ENCODE measurements around the gene ANKRD62.
"Not testable (repeated sequence)": the region's sequence is repeated elsewhere in the genome, so short reads cannot be mapped to it uniquely, and the experiment has no call there.

The ANKRD62 gene

GRCh38 chr18:12066910-12067511 is 26.6 kb upstream of the ANKRD62 start:
- DNase-seq = no peak

DNA sequence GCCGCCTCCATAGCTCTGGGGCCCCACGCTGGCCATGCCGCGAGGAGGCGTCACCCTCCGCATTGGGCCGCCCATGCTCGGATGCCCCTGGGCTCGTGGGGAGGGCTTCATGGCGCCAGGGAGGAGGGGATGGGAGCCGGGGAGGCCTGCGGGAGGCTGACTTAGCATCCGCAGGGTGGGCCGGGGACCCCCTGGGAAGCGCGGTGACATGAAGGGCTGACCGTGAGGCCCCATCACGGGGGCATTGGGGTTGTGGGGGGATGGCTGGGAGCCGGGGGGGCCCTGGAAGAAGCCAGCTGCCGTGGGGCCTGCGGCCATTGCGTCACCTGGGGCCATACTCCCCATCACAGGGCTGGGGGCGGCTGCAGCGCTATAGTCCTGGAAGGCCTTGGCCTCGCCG is 26.0 kb upstream of the ANKRD62 start:
- no peak for DNase-seq

DNA sequence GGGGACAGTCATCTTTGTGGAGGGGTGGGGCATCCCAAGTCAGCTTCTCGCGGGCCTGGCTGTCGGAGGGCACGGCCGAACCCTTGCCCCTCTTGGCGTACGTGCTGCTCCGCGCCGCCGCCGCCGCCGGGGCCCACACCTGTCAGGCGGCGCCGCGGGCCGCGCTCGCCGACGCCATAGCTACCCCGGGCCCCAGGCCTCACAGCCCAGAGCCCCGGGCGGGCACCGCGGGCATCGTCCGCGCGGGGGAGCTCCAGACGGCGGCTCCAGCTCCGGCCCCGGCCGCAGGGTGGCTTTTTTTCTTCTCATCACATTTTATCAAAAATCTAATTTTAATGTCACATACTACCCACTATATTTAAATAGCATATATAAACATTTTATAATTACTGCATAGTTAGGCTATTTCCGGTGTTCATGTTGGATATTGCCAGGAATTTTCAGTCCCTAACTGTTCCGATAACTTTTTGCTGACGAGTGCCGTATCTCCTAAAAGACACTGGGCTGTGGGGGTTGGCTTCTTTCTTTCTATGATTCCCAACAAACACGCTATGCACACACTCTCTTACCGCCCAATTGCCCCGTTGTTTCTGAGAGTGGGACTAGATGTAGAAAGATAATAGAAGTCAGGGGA is 25.2 kb upstream of the ANKRD62 start:
- DNase-seq = not testable (repeated sequence)

GRCh38 chr18:12068950-12069320 is 24.7 kb upstream of the ANKRD62 start:
- no peak for DNase-seq

DNA sequence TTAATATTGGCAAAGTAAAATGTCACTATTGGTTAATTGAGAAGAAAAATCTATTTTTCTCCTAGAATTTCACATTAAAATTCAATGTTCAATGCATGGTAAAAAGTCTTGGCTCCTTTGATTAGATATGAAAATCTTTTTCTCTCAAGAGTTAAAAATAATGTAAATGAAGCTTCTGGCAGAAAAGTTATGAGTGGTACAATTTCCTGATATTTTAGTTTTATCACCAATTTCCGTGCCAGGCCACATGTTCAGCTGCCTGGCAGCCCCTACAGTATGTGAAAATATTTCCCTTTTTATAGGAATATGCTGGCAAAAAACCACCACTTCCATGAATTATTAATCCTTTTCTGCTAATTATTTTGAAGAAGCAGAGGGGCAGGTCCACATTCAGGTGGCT is 22.6 kb upstream of the ANKRD62 start:
- DNase-seq = not testable (repeated sequence)

GRCh38 chr18:12072996-12073395 is 20.6 kb upstream of the ANKRD62 start:
- no peak for DNase-seq

DNA sequence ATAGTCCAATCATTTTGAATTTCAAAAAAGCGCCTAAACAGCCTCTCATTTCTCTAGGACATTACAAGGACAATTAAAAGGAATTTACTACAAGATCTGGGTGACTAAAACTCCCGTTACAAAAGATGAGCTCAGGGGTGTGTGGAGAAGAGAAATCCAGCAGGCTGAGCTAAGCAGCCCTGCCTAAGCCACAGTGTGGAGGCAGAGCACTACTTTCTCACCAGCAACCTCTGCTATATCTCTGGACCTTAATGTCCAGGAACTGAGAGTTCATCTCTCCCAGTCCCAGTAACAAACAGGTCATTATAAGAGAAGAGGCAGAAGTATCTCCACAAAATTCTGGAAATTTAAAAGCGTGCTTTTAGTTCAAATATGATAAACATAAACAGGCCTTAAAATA is 18.9 kb upstream of the ANKRD62 start:
- no peak for DNase-seq

DNA sequence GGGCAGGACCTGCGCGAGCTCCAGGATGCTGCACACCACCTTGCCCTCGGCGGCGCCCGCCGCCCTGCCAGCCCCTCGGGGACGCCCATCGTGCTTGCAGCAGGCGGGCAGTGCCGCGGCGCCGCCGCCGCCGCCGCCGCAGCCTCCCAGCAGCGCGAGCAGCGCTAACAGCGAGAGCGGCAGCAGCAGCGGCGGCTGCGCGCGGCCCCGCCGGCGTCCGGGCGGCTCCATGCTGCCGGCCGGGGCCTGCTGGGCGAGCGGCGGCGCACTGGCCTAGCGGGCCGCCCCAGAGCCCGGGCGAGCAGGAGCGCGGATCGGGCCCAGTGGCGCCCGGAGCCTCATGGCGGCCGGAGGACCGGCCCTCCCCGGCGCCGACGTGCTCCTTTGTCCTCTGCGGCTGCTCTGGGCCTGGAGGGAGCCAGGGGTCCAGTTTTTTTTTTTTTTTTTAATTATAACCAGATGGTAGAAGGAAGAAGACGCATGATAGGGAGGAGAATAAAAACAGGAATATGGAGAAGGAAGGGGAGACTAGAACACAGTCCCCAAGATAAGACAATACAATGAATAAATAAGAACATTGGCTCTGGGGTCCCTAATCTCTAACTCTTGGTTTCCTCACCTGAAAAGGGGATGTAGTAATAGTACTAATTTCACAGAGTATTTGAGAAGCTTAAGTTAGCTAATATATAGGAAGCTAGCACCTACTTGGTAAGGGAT is 17.1 kb upstream of the ANKRD62 start:
- DNase-seq = no peak

- not testable (repeated sequence) for DNase-seq
Measured at GRCh38 chr18:12077994-12078393, 15.6 kb upstream of the ANKRD62 start.

DNA sequence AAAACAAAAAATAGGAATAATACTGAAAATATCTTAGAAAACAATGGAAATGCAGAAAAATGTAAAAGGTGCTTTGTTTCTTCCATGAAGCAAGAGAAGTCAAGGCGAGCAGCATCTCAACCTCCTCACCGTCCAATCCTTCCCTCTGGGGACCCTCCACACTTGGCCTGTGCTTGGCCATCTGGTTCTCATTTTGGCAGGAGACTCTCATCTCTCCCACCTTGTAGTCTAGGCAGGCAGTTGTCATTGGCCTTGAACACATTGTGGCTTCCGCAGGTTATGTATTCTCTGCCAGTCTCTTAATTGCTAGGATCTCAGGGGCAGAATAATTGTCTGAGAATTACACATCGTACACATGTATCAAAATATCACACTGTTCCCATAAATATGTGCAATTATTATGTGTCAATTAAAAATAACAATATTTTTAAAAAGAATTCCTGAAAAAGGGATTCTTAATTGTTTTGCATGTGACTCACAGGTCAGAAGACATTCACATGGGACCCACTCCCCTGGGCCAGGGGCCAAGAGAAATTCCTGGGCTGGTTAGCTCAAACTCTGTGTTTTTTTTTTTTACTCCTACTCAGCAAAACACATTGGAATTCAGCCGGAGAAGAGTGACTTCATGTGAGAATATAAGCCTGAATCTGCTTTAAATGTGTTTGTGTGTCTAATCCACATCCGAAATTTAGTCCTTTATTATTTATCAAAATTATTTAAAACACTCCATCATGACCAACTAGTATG is 14.0 kb upstream of the ANKRD62 start:
- DNase-seq = no peak

DNA sequence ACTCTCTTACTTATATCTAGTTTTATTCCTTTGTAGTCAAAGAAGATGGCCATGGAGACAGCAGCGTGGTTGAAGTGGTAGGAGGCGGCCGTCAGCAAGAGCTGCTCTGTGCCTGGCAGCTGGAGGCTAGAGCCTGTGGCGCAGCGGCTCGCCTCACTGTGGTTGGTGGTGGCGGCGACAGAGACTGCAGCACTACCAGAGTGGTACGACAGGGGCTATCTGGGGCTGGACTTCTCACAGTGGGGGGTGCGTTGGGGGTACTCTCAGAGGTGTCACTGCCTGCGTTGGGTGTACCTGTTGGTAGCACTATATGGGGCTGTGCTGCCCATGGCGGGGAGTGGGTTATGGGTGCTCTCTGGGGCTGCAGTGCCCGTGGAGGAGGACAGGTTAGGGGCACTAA is 8.5 kb upstream of the ANKRD62 start:
- no peak for DNase-seq

- peak; percentile 18 for DNase-seq
Measured at GRCh38 chr18:12085786-12086185, 7.9 kb upstream of the ANKRD62 start.

DNA sequence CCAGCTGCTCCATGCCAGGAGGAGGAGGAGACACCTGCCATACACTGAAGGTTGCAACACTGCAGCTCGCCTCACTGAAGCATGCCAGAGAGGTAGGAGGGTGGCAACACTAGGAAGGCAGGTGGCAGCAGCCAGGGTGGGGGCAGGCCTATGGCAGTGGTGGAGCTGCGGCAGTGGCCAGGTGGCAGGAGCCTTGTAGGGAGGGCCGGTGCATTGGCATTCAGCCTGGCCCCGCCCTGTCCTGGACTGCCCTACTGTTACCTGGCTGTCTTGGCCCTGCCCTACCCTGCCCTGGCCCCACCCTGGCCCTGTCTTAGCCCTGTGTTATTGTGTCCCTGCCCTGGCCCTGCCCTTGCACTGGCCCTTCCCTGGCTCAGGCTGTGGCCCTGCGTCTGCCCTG is 7.4 kb upstream of the ANKRD62 start:
- DNase-seq = peak; percentile 91

DNA sequence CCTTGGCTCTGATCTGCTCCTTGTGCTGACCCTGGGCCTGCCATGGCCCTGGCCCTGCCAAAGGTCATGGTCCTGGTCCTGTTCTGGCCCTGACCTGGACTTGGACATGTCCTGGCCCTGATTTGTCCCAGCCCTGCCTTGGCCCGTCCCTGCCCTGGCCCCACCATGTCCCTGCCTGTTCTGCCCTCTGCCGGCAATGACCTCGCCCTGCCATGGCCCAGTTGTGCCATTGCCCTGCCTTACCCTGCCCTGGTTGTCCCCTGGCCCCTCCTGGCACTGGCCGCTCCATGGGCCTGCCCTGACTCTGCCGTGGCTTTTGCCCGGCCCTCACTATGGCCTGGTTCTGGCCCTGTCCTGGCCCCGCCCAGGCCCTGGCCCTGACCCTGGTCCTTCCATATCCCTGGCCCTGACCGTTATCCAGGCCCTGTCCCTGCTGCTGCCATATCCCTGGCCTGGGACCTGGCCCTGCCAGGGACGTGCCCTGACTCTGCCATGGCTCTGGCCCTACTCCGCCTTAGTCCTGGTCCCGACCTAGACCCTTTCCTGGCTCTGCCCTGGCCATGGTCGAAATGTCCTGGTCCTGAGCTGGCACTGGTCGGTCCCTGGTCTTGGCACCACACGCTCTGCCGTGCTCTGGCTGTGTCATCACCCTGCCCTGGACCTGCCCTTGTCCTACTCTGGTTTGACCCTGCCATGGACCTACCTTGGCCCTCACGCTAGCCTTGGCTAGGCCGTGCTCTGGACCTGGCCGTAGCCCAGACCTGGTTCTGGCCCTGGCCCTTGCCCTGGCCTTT is 6.8 kb upstream of the ANKRD62 start:
- no peak for DNase-seq

DNA sequence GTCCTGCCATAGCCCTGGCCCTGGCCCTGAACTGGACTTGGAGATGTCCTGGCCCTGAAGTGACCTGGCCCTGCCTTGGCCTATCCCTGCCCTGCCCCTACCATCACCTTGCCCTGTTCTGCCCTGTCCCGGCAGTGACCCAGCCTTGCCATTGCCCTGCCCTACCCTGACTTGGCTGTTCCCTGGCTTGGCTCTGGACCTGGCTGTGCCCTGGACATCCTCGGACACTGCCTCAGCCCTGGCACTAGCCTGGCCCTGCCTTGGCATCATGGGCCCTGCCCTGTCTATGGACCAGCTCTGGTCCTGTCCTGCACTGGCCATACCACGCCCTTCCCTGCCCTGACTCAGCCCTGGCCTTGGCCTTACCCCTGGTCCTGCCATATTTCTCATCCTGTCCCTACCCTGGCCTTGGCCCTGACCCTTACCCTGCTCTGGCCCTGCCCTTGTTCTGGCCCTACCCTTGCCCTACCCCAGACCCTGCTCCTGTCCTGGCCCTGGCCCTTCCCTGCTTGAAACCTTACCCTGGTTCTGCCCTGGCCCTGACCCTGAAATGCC is 6.1 kb upstream of the ANKRD62 start:
- no peak for DNase-seq

DNA sequence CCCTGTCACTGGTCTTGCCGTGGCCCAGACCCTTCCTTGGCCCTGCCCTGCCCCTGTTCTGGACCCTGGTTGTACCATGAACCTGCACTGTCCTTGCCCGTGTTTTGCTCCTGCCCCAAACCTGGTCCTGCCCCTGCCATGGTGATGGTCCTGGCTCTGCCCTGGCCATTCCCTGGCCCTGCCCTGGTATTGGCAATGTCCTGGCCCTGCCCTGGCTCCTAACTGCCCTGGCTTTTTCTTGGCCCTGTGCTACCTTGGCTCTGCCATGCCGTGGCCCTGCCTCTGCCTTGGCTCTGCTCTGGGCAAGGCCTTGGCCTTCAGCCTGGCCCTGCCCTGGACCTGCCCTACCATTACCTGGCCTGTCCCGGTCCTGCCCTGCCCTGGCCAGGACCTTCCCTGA is 5.5 kb upstream of the ANKRD62 start:
- no peak for DNase-seq

DNA sequence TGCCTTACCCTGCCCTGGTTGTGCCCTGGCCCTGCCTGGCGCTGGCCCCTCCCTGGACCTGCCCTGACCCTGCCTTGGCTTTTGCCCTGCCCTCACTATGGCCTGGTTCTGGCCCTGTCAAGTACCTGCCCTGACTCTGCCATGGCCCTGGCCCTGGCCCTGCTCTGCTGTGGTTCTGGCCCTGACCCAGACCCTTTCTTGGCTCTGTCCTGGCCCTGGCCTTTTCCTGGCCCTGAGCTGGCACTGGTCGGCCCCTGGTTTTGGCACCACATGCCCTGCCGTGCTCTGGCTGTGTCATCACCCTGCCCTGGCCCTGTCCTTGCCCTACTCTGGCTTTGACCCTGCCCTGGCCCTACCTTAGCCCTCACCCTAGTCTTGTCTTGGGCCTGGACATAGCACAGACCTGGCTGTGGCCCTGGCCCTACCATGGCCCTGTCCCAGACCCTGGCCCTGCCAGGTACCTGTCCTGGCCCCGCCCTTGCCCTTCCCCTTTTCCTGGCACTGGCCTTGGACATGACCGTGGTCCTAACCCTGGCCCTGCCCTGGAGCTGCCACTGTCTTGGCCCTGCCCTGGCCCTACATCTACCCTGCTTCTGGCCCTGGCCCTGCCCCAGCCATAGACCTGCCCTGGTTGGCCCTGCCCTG is 4.8 kb upstream of the ANKRD62 start:
- DNase-seq = no peak

DNA sequence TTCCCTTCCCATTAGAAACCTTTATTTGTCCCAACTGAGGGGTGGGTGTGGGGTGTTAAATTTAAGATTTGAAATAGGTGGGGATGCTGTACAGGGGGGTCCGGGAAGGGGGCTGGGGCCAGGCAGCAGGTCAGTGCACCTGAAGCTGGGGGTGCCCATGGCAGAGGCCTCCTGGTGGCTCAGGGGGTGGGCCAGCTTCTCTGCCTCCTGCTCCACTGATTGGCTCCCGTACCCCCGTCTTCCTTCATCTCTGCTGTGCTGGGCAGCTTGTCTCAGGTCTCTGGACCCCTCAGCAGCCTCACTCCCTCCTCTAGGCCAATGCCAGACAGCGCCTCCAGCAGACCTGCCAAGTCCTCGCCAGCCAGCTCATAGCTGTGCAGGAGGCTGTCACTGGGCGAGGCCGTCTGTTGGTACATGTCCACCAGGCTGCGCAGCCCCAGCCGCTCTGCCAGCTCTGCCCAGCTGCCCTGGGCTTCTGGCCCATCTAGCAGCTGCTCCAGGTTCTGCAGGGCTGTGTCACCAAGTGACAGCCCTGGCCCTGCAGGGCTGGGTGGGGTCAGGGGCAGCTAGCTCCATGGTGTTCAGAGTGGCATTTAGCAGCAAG is 2.0 kb upstream of the ANKRD62 start:
- no peak for DNase-seq

DNA sequence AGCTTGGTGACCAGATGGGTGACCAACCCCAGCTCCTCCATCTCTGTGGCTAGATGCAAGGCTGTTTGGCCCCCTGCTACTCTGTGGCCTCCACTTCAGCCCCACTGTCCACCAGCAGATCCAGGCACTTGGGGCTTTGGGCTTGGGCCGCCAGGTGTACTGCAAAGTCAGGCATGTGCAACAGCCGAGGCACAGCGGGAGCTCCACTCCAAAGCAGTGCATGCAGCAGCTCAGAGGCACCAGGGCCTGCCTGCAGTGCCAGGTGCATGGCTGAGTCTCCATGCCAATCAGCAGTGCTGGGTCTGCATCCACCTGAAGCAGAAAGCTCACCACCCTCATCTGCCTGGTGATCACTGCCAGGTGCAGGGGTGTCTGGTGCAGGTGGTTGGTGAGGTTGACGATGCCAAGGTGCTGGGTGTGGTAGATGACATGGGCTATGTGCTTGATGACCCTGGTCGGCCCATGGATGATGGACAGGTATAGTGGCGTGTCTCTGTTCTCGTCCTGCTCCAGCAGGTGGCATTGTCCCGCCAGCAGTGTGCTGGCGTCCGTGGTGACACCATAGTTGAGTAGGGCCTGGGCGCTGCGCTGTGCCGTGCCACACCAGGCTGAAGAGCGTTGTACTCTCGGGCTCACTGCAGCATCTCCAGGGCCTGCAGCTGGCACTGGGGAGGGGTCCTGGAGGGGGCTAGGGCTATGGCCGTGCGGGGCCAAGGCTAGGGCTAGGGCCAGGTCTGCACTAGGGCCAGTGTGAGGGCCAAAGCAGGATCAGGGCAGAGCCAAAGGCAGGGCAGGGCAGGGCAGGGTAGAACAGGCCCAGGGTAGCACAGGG is 1.0 kb upstream of the ANKRD62 start:
- peak; percentile 69 for DNase-seq

DNA sequence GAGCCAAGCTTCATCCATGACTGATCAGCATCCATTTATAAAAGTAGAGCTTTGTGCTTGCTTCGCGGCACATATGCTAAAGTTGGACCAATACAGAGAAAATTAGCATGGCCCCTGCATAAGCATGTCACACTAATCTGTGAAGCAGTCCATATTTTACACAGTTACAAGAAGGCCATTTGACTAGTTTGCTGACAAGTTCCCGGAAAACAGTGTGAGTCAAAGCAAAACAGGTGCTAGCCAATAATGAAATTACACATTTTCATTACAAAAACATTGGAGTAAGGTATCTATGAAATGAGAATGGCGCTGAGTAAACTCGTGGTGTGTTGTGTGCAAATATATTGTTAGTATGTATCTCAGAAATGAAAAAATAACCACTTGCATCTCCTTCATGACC is 4.7 kb downstream of the ANKRD62 start:
- DNase-seq = no peak

- no peak for DNase-seq
Measured at GRCh38 chr18:12099160-12099559, 5.5 kb downstream of the ANKRD62 start.
